WTC11 (cell line): ENCODE results near the gene PRKAR2B.

Source experiments
- ELF4 ChIP-seq: sonication (generic); formaldehyde crosslinking; IDR thresholded peaks from 2 replicates; pipeline ENCODE4 v1.8.1; 2022; ENCODE audit warnings: low read depth, mild to moderate bottlenecking, moderate library complexity, missing genetic modification reagents
- SOX15 ChIP-seq: fragments of 250-450 bp; sonication (Bioruptor Pico); IDR thresholded peaks from 2 replicates; pipeline ENCODE4 v1.9.0; 2021; ENCODE audit warnings: mild to moderate bottlenecking
- TCF7 ChIP-seq: sonication (generic); formaldehyde crosslinking; IDR thresholded peaks from 2 replicates; pipeline ENCODE4 v1.8.0; 2022; ENCODE audit warnings: mild to moderate bottlenecking, low read depth, missing genetic modification reagents, moderate library complexity
- TF ChIP-seq, protein P1 (sequence below): fragments of 200-600 bp; IDR thresholded peaks from 2 replicates; pipeline ENCODE4 v1.8.0; 2022; ENCODE audit warnings: antibody characterized with exemption
- TF ChIP-seq, protein P2 (sequence below): fragments of 250-450 bp; sonication (Bioruptor Pico); IDR thresholded peaks from 2 replicates; pipeline ENCODE4 v1.9.0; 2021; ENCODE audit warnings: mild to moderate bottlenecking, borderline replicate concordance
- TF ChIP-seq, protein P3 (sequence below): fragments of 250-450 bp; sonication (Bioruptor Pico); conservative IDR thresholded peaks from 2 replicates; pipeline ENCODE4 v1.9.0; 2021; ENCODE audit warnings: mild to moderate bottlenecking
- TF ChIP-seq, protein P4 (sequence below): fragments of 250-450 bp; sonication (Bioruptor Pico); IDR thresholded peaks from 2 replicates; pipeline ENCODE4 v2.1.2; 2022; ENCODE audit warnings: mild to moderate bottlenecking, moderate library complexity
- TF ChIP-seq, protein P5 (sequence below): sonication (generic); formaldehyde crosslinking; IDR thresholded peaks from 2 replicates; pipeline ENCODE4 v1.8.1; 2022; ENCODE audit warnings: low read depth, missing genetic modification reagents, borderline replicate concordance
- TF ChIP-seq, protein P6 (sequence below): sonication (generic); formaldehyde crosslinking; IDR thresholded peaks from 2 replicates; pipeline ENCODE4 v1.8.1; 2022; ENCODE audit warnings: missing genetic modification reagents, borderline replicate concordance

DNA sequence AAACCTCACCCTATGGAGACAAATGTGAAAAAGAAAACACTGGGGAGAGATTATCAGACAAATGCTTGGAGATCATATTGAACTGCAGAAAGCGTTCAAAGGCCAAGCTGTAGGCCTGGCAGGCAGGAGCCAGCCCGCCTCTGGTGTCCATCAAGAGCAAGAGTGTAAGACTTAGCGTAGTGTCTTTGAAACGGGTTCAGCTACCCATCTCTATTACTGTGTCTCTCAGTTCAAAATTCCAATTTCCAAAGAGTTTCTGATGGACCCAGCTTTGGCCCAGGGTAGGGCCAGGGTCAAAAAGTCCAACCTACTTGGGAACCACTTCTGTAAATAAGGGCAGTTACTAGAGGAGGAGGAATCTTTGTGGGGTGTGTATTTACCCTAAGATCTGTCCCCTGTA lies 78.9 kb downstream of the PRKAR2B start:
- TF ChIP-seq, protein P1, sequence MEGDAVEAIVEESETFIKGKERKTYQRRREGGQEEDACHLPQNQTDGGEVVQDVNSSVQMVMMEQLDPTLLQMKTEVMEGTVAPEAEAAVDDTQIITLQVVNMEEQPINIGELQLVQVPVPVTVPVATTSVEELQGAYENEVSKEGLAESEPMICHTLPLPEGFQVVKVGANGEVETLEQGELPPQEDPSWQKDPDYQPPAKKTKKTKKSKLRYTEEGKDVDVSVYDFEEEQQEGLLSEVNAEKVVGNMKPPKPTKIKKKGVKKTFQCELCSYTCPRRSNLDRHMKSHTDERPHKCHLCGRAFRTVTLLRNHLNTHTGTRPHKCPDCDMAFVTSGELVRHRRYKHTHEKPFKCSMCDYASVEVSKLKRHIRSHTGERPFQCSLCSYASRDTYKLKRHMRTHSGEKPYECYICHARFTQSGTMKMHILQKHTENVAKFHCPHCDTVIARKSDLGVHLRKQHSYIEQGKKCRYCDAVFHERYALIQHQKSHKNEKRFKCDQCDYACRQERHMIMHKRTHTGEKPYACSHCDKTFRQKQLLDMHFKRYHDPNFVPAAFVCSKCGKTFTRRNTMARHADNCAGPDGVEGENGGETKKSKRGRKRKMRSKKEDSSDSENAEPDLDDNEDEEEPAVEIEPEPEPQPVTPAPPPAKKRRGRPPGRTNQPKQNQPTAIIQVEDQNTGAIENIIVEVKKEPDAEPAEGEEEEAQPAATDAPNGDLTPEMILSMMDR = no peak
- no peak for TF ChIP-seq ELF4 (CRISPR knock-in tag)
- TF ChIP-seq, protein P2, sequence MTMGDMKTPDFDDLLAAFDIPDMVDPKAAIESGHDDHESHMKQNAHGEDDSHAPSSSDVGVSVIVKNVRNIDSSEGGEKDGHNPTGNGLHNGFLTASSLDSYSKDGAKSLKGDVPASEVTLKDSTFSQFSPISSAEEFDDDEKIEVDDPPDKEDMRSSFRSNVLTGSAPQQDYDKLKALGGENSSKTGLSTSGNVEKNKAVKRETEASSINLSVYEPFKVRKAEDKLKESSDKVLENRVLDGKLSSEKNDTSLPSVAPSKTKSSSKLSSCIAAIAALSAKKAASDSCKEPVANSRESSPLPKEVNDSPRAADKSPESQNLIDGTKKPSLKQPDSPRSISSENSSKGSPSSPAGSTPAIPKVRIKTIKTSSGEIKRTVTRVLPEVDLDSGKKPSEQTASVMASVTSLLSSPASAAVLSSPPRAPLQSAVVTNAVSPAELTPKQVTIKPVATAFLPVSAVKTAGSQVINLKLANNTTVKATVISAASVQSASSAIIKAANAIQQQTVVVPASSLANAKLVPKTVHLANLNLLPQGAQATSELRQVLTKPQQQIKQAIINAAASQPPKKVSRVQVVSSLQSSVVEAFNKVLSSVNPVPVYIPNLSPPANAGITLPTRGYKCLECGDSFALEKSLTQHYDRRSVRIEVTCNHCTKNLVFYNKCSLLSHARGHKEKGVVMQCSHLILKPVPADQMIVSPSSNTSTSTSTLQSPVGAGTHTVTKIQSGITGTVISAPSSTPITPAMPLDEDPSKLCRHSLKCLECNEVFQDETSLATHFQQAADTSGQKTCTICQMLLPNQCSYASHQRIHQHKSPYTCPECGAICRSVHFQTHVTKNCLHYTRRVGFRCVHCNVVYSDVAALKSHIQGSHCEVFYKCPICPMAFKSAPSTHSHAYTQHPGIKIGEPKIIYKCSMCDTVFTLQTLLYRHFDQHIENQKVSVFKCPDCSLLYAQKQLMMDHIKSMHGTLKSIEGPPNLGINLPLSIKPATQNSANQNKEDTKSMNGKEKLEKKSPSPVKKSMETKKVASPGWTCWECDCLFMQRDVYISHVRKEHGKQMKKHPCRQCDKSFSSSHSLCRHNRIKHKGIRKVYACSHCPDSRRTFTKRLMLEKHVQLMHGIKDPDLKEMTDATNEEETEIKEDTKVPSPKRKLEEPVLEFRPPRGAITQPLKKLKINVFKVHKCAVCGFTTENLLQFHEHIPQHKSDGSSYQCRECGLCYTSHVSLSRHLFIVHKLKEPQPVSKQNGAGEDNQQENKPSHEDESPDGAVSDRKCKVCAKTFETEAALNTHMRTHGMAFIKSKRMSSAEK (CRISPR knock-in tag) = no peak
- TF ChIP-seq, protein P3, sequence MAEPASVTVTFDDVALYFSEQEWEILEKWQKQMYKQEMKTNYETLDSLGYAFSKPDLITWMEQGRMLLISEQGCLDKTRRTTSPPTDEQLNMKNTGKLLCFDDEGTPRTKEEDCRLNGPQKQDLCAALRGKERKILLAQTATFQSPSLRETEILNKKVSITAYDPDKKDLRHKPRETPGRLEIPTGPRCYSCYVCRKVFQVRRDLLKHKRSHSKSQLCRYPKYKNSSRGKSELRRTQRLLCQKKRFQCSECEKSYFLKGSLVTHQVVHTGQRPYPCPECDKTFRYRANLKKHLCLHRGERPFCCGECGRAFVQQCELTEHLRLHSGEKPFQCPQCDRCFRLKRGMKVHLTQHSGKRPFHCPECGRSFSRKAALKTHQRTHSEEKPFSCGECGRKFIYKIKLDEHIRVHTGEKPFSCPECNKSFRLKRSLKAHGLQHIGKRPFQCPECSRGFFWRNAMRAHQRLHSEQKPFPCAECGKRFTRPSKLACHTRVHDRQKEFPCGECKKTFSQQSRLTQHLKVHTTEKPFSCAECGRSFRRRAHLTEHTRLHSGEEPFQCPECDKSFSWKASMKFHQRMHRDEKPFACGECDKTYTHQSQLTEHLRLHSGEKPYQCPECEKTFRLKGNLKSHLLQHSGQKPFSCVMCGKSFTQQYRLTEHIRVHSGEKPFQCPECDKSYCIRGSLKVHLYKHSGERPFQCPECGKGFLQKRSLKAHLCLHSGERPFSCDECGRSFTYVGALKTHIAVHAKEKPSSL = no peak
- TF ChIP-seq, protein P4, sequence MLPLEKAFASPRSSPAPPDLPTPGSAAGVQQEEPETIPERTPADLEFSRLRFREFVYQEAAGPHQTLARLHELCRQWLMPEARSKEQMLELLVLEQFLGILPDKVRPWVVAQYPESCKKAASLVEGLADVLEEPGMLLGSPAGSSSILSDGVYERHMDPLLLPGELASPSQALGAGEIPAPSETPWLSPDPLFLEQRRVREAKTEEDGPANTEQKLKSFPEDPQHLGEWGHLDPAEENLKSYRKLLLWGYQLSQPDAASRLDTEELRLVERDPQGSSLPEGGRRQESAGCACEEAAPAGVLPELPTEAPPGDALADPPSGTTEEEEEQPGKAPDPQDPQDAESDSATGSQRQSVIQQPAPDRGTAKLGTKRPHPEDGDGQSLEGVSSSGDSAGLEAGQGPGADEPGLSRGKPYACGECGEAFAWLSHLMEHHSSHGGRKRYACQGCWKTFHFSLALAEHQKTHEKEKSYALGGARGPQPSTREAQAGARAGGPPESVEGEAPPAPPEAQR (CRISPR knock-in tag) = no peak
- TF ChIP-seq, protein P5, sequence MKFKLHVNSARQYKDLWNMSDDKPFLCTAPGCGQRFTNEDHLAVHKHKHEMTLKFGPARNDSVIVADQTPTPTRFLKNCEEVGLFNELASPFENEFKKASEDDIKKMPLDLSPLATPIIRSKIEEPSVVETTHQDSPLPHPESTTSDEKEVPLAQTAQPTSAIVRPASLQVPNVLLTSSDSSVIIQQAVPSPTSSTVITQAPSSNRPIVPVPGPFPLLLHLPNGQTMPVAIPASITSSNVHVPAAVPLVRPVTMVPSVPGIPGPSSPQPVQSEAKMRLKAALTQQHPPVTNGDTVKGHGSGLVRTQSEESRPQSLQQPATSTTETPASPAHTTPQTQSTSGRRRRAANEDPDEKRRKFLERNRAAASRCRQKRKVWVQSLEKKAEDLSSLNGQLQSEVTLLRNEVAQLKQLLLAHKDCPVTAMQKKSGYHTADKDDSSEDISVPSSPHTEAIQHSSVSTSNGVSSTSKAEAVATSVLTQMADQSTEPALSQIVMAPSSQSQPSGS (CRISPR knock-in tag) = no peak
- no peak for TF ChIP-seq TCF7 (CRISPR knock-in tag)
- TF ChIP-seq SOX15 = no peak
- TF ChIP-seq, protein P6, sequence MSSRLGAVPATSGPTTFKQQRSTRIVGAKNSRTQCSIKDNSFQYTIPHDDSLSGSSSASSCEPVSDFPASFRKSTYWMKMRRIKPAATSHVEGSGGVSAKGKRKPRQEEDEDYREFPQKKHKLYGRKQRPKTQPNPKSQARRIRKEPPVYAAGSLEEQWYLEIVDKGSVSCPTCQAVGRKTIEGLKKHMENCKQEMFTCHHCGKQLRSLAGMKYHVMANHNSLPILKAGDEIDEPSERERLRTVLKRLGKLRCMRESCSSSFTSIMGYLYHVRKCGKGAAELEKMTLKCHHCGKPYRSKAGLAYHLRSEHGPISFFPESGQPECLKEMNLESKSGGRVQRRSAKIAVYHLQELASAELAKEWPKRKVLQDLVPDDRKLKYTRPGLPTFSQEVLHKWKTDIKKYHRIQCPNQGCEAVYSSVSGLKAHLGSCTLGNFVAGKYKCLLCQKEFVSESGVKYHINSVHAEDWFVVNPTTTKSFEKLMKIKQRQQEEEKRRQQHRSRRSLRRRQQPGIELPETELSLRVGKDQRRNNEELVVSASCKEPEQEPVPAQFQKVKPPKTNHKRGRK (CRISPR knock-in tag) = no peak
